HG03469 (cell line): ENCODE data around the gene THOC1.
"Not testable (repeated sequence)": the region's sequence is repeated elsewhere in the genome, so short reads cannot be mapped to it uniquely, and the experiment has no call there.

Source experiments
- ATAC-seq: cut with Tn5 transposase; IDR thresholded peaks from one replicate; pipeline ENCODE4 v1.9.1; 2021; ENCODE audit warnings: mild to moderate bottlenecking, moderate library complexity, moderate number of reproducible peaks; ENCODE audit not compliant: unreplicated experiment

The THOC1 gene, protein sequence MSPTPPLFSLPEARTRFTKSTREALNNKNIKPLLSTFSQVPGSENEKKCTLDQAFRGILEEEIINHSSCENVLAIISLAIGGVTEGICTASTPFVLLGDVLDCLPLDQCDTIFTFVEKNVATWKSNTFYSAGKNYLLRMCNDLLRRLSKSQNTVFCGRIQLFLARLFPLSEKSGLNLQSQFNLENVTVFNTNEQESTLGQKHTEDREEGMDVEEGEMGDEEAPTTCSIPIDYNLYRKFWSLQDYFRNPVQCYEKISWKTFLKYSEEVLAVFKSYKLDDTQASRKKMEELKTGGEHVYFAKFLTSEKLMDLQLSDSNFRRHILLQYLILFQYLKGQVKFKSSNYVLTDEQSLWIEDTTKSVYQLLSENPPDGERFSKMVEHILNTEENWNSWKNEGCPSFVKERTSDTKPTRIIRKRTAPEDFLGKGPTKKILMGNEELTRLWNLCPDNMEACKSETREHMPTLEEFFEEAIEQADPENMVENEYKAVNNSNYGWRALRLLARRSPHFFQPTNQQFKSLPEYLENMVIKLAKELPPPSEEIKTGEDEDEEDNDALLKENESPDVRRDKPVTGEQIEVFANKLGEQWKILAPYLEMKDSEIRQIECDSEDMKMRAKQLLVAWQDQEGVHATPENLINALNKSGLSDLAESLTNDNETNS

DNA sequence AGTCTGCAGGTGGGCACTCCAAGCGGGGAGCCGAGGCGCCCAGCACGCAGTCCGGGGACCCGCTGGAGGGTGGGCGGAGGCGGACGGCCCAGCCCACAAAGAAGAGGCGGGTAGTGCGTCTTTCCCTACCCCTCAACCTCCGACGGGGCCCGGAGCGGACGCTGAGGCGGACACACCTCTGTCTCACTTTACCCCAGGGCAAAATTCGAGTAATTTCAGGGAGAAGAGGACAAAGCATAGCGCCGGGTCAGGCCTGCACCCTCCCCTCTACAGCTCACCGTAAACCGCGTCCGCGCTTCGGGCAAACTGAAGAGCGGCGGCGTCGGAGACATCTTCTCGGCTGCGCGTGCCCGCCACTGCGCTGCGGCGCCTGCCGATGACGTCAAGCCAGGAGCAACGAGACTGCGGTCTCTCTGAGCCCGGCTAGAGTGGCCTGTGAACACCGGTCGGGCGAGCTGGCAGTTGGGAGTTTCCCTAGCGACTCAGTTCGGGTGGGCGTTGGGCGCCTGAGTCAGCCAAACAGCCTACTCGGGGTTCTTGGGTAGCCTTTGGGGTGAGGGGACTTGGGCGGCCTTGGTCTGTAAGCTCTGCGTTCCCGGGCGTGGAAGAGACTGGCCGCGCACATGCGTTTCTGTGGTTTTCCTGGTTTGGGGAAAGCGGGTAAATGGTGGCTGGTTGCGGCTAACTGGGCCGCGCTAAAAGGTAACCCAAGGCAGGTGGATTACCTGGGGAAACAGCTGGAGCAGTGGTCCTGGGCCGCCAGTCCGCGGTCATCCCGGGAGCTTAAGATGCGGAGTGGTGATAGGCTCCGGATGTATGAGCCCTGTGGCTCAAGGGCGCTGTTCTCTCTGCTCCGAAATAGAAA lies at the start of gene THOC1:
TSS of gene THOC1 (minus strand) at position 360 of the 865 bp plus-strand sequence. CDS start at position 332, 28 bp downstream.
- ATAC-seq, result peak; percentile 88

DNA sequence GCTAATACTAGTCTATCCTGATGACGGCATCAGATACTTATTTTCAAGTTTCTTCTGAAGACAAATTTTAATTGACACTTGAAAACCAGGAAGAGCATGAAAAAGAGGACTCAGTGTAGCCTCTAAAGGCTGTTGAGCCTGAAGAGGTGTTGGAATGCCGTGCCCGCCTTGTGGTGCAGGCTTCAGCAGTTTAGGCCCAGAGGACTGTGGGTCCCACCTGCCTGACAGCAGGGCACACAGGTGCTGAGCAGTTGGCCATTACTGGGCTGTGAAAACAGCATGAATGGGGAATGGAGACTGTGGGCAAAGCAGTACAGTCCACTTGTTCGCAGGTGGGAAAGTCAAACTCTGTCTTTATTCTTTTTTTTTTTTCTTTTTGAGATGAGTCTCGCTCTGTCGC lies 49.8 kb upstream of the THOC1 start:
- ATAC-seq, result no peak

DNA sequence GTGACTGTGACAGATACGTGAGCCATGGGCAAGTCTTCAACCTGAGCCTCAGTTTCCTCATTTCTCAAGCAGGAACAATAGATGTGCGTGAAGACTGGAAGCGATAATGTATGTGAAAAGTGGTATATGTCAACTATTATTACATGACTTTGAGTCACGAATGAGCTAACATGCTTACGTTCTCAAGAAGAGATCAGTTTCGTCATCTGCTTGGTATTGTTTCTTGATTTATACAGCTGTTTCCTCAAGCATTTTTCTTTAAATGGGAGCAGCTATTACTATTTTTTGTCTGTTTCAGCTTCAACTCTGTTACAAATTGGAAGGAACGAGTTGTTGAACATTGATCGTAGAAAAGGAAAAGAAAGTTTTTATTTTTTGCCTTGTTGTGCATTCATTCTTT lies 48.5 kb upstream of the THOC1 start:
- no peak for ATAC-seq

DNA sequence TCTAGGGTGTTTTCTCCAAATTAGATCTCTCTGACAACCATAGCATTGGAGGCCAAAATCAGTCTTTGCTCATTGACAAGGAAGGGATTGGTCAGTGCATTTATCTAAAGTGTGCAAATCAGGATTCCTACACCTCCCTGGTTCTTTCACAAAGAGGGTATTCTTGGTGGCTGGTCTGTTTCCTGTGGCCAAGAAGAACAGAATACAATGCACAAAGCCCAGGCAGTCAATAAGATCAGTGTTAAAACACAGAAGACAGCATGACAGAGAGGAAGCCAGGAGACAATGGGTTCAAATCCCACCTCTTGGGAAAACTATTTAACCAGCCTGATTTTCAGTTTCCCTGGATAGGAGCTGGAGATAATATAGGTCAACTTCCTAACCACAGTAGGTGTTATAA lies 46.1 kb upstream of the THOC1 start:
- ATAC-seq, result no peak

DNA sequence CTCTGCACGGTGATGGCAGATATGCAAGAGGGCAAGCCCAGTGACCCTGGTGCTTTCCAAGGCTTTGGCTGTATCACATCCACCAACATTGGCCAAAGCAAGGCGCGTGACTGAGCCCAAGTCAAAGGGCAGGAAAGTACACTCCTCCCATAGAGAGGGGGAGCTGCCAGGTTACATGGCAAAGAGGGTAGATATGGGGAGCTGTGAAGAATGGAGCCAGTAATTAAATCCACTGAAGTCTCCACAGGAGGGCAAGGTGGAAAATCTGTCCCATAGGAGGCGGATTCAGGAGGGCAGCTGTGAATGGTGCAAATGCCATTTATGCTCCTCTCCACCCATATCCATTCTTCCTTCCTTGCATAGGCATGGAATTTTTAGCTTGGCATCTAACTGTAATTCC lies 44.6 kb upstream of the THOC1 start:
- ATAC-seq, result no peak

DNA sequence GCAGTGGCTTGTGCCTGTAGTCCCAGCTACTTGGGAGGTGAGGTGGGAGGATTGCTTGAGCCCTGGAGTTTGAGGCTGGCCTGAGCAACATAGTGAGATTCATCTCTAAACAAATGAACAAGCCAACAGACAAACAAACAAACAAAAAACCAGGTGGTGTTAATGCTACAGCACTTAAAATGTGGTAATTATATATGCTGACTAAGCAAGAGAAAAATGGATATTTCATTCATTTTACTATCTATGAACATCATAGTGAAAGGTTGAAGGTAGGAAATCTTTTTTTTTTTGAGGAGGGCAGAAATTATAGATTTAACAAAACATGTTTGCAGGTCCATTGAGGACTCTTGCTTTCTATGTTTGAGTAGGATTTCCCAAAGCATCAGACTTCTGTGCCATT lies 42.2 kb upstream of the THOC1 start:
- ATAC-seq, result no peak

DNA sequence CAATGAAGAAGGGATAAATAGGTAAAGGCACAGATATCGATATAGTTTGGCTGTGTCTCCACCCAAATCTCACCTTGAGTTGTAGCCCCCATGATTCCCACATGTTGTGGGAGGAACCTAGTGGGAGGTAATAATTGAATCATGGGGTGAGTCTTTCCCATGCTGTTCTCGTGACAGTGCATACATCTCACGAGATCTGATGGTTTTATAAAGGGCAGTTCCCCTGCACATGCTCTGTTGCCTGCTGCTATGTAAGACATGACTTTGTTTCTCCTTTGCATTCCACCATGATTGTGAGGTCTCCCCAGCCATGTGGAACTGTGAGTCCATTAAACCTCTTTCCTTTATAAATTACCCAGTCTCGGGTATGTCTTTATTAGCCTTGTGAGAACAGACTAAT lies 40.2 kb upstream of the THOC1 start:
- not testable (repeated sequence) for ATAC-seq

DNA sequence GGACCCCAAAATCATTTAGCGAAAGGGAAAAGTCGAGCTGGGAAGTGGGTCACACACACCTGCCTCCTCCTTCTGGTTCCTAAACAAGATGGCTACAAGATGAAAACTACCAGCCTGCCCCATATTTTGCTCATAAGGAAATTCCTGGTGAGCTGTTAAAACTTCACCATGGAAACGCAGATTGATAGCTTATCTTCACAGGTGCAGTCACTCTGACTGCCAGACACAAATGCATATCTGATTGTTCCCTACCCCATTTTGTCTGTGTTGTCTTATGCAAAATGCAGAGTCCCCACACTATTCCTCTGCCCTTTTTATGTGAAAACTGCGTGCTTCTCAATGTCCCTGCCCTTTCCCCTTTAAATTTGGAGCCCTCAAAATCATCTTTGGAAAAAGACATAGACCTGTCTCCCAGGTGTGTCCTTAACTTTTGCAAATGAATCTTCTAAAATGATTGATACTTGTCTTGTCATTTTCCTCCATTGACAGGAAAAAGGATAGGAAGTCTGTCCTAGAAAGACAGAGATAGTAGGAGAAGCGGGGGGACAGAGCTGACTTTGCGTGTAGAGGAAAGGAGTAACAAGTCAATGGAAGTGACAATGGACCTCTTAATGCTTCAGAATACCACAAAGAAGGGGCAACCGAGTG lies 38.9 kb upstream of the THOC1 start:
- ATAC-seq, result no peak

DNA sequence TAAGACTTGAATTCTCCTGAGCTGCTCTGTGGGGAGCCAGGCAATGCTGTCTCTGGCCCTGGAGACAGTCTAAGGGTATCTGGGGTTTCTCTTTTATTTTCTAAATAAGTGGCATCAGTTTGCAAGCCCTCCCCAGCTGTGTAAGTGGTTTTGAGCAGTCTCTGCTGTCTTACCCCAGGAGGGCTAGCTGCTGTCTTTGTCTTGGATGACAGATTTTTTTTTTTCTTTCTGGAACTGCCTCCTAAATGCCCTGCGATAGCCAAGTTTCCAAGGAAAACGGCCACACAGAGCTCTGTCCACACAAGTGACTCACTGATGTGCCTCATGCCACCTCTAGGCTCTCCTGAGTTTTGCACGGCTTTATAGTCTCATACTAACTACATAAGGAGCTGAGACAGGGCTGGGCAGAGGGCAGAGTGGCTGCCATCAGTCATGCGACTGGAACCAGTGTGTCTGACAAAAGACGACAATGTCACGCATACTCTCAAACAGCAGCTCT lies 37.2 kb upstream of the THOC1 start:
- no peak for ATAC-seq

DNA sequence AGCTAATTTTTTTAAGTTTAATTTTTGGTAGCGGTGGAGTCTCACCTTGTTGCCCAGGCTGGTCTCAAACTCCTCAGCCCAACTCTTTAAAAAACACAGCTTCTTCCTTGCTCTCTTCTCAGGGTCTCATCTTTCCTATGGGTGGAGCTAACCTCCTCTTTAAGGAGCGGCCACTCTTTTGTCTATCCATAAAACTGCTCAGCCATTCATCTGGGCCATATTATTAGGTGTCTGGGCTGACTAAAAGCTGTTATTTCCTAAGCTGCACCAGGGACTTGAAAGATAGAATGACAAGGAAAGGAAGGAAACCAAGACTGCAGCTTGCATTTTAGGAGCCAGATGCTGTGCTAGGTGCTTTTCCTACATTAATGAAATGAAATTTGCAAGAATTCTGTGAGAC lies 35.8 kb upstream of the THOC1 start:
- no peak for ATAC-seq

DNA sequence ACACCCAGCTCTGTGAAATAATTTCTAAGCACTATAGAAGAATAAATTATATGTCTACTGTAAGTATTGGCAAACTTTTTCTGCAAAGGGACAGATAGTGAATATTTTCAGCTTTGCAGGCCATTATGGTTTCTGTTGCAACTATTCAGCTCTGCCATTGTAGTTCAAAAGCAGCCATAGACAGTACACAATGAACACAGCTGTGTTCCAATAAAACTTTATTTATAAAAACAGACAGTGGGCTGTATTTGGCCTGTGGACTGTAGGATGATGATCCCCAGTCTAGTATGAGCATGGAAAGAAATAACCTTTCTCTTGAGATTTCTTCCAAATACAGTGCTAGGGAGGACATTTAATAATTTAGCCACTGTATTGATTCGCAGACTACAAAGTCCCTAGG lies 35.2 kb upstream of the THOC1 start:
- no peak for ATAC-seq

DNA sequence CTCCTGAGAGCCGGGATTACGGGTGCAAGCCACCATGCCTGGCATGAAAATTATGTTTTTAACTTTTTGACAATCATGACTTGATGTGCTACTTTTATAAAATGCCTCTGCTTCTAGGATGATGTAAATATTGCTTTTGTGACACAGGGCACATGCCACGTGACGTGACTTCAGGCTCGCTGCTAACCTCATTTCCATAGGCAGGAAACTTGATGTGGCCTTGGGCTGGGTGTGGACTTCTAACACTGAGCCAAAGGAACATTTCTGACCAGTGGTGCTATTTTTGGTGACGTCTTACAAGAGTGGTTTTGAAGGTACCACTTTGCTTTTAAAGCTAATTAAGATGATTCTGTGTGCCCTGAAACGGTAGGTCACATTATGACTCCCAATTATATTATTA lies 34.2 kb upstream of the THOC1 start:
- ATAC-seq, result no peak

DNA sequence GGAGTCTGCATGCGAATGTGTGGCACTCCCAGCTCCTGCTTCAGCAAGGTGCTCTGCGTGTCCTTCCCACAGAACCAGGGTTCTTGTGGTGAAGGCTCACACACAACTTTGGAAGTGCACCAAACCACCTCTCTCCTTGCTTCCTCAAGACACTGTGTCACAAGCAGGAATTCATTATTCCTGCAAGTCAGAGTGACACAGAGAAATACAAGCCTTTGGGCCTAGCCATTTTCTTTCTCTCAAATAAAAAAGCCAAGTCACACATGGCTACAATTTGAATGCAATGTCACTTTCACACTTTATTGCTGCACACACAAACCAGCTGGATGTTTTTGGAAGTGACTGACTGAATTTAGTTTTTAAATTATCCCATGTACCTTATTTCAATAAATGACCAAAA lies 30.1 kb upstream of the THOC1 start:
- no peak for ATAC-seq

DNA sequence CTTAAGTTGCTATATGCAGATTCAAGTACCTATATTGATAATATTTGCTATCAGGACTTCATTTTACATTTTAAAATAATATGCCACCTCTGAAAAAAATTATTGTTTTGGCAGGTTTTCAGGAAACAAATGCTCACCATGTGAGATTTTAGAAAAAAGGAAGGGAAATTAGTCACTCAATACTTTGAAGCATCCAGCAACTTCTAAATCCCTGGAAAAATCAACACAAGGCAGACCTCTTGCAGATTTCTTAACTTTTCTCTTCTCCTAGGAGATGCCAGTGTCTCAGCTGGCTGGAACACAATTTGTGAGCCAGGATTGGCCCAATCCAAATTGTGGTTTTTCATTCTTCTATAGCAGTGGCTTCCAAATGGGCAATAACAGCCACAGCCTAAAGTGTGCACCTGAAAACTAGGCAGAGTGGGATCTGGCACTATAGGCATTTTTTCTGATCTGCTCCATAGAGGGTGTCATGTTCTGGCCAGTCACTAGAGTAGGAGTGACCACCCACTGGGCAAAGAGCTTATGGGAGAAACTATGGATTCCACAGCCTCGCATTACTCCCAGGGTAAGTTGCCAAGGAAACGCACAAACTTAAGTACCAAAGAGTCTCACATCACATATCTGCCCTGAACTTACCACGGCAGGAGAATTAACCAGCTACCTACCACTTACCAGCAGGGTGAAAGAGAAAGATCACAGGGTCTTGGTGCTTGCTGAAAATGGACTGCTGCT lies 28.1 kb upstream of the THOC1 start:
- no peak for ATAC-seq

DNA sequence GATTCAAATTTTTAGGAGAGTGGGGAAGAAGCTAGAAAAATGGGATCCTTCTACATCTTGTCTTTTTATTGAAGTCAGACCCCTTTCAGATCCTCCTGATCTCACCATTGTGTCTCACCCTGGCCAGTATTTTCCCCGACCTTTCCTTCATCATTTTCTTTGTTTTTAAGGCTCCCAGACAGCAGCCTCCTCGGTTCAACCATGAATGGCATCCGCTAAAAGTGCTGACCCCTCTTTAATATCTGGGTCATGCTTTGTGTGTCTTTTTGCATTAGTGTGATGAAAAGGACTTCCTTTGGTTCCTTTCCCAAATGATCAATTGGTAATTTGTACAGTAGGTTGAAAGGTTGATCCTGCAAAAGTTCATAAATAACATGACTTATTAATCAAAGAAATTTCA lies 26.7 kb upstream of the THOC1 start:
- no peak for ATAC-seq

DNA sequence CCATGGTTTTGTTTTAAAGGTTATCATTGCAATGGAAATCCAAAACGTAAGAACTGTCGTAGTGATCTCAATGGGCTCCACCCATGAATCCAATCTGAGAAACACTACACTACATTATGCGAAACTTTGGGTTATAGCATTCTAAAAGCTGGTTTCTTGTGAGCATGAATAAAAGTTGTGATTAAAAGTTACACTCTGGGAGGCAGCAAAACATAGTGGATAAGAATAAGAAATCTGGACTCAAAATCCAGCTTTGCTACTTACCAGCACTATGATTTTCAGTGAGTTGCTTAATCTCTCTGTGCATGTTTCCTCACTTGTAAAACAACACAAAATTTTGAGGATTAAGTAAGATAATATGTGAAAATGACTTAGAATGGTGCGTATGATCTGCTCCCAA lies 25.7 kb upstream of the THOC1 start:
- no peak for ATAC-seq

DNA sequence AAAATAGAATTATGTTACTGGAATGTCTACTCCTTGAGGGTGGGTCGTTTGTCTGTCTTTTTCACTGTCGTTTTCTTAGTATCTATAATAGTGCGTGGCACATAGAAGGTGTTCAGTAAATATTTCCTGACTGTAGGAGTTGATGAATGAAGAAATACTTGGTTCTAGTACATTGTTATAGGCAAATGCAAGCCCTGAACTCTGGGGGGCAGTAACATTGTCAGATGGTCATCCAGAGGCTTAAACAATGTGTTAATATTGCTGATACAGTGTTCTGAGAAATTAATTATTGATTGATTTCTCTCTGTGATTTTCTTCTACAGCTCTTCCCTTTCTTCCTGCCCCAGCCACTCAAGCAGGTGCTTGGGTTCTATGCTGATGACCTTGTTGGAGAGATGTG lies 24.4 kb upstream of the THOC1 start:
- no peak for ATAC-seq

DNA sequence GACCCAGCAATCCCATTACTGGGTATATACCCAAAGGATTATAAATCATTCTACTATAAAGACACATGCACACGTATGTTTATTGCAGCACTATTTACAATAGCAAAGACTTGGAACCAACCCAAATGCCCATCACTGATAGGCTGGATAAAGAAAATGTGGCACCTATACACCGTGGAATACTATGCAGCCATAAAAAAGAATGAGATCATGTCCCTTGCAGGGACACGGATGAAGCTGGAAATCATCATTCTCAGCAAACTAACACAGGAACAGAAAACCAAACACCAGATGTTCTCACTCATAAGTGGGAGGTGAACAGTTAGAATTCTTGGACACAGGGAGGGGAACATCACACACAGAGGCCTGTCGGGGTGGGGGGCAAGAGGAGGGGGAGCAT lies 22.1 kb upstream of the THOC1 start:
- ATAC-seq, result not testable (repeated sequence)

DNA sequence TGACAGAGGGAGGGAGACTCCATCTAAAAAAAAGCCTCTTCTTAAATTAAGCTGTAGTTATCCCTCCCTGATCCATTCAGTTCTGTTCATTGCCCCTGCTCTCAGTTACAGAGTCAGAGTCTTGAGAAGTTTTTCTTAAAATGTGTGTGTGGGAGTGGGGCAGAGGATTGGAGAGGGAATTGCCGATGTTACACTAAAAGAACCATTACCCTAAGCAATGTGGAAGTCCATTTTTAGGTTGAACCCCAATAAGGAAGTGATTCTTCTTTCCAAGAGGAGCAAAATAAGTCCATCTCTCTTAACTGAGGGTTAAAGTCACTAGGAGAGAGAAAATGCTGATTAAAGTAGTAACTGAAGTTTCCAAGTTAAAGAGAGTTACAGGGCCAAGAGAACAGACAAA lies 21.2 kb upstream of the THOC1 start:
- no peak for ATAC-seq
